SK-N-MC (cell line): Measurements from ENCODE around the gene THEMIS2.

Source experiments
- EZH2 ChIP-seq: fragments of 200-600 bp; sonication (generic); IDR thresholded peaks from one replicate; pipeline ENCODE4 v1.6.1; 2017; ENCODE audit warnings: antibody characterized with exemption
- POLR2AphosphoS5 ChIP-seq: IDR thresholded peaks from 2 replicates; pipeline ENCODE4 v1.6.1; 2012; ENCODE audit warnings: mild to moderate bottlenecking, low read depth, low read length, borderline replicate concordance

- TF ChIP-seq EZH2 (no peak), POLR2AphosphoS5 (no peak)
These were observed 15.6 kb upstream of the THEMIS2 start for GRCh38 chr1:27856561-27857343.
